ENCODE results near the gene CTXN3. TPM values are rescaled to one million over a fixed set of nuclear protein-coding genes. Genes with fewer than 3 reads are reported as not detected.

The CTXN3 gene
- total RNA-seq, 4 donors from 2014 or later: not detected

- no peak for DNase-seq
- no peak overlapping the region for H3K27ac ChIP-seq
- H3K27me3 ChIP-seq: no peaks in the 10 kb centered on the region
- H3K4me1 ChIP-seq: no peaks in the 10 kb centered on the region
- no peak overlapping the region for H3K4me3 ChIP-seq
- H3K9me3 ChIP-seq: no peaks in the 10 kb centered on the region
- H3K36me3 ChIP-seq: no peaks in the 10 kb centered on the region
- TF ChIP-seq CTCF (IDR thresholded peaks at IDR 0.05) (no peak), POLR2A (IDR thresholded peaks at IDR 0.05) (no peak)
- intact Hi-C loops (cut with DNase I; ENCODE audit: low total_unique reads): no loop called here
Measured at GRCh38 chr5:127684726-127685467, 36.0 kb downstream of the CTXN3 start.

GRCh38 chr5:127685662-127686061 lies 36.8 kb downstream of the CTXN3 start:
- no peak for TF ChIP-seq CTCF (IDR thresholded peaks at IDR 0.05)
- no peak for TF ChIP-seq POLR2A (IDR thresholded peaks at IDR 0.05)
- no peaks in the 10 kb centered on the region for H3K36me3 ChIP-seq
- no peaks in the 10 kb centered on the region for H3K9me3 ChIP-seq
- intact Hi-C loops (cut with DNase I; ENCODE audit: low total_unique reads): no loop called here
- no peak overlapping the region for H3K4me3 ChIP-seq
- H3K27ac ChIP-seq: no peak overlapping the region
- no peak for DNase-seq
- H3K4me1 ChIP-seq: no peaks in the 10 kb centered on the region
- no peaks in the 10 kb centered on the region for H3K27me3 ChIP-seq

- no peaks in the 10 kb centered on the region for H3K9me3 ChIP-seq
- no peaks in the 10 kb centered on the region for H3K27me3 ChIP-seq
- no peak overlapping the region for H3K27ac ChIP-seq
- H3K4me3 ChIP-seq: no peak overlapping the region
- intact Hi-C loops (cut with DNase I; ENCODE audit: low total_unique reads): no loop called here
- no peak for TF ChIP-seq CTCF (IDR thresholded peaks at IDR 0.05)
- no peak for TF ChIP-seq POLR2A (IDR thresholded peaks at IDR 0.05)
- no peaks in the 10 kb centered on the region for H3K36me3 ChIP-seq
- no peak for DNase-seq
- H3K4me1 ChIP-seq: no peaks in the 10 kb centered on the region
Measured at GRCh38 chr5:127686424-127686823, 37.5 kb downstream of the CTXN3 start.

GRCh38 chr5:127694518-127695171 lies 45.8 kb downstream of the CTXN3 start:
- intact Hi-C loops (cut with DNase I; ENCODE audit: low total_unique reads): no loop called here
- no peak for DNase-seq
- no peaks in the 10 kb centered on the region for H3K4me1 ChIP-seq
- H3K9me3 ChIP-seq: no peaks in the 10 kb centered on the region
- H3K27ac ChIP-seq: no peak overlapping the region
- no peak for TF ChIP-seq POLR2A (IDR thresholded peaks at IDR 0.05)
- no peak for TF ChIP-seq CTCF (IDR thresholded peaks at IDR 0.05)
- H3K36me3 ChIP-seq: no peaks in the 10 kb centered on the region
- no peaks in the 10 kb centered on the region for H3K27me3 ChIP-seq
- no peak overlapping the region for H3K4me3 ChIP-seq

GRCh38 chr5:127695346-127695745 lies 46.5 kb downstream of the CTXN3 start:
- intact Hi-C loops (cut with DNase I; ENCODE audit: low total_unique reads): no loop called here

More at GRCh38 chr5:127695346-127695745, 46.5 kb downstream of the CTXN3 start:
- Histone ChIP-seq H3K27ac (no peak overlapping the region), H3K27me3 (no peaks in the 10 kb centered on the region), H3K4me3 (no peak overlapping the region), H3K9me3 (no peaks in the 10 kb centered on the region), H3K36me3 (no peaks in the 10 kb centered on the region), H3K4me1 (no peaks in the 10 kb centered on the region)
- TF ChIP-seq POLR2A (IDR thresholded peaks at IDR 0.05) (no peak), CTCF (IDR thresholded peaks at IDR 0.05) (no peak)
- no peak for DNase-seq

Data from uterus (tissue), 4 donors.